H1 (cell line): ENCODE results near the gene COL6A3. TPM values are rescaled to one million over a fixed set of nuclear protein-coding genes. Genes with fewer than 3 reads are reported as not detected.

ENCODE experiments used
- CTCF ChIA-PET: fragments of 300-600 bp; sonication (Branson Sonifier 250); formaldehyde crosslinking; loops from one replicate; lab custom pipeline; 2021; ENCODE audit not compliant: partially characterized antibody; lab: Charles Lee
- POLR2A ChIA-PET: fragments of 300-600 bp; sonication (Branson Sonifier 250); formaldehyde crosslinking; loops from one replicate; lab custom pipeline; 2021; ENCODE audit warnings: inconsistent platforms; ENCODE audit not compliant: partially characterized antibody; lab: Charles Lee
- DNase-seq, 2 experiments: peaks; one replicate each; pipeline versions ENCODE4 v3.0.0 to v3.0.0-alpha.2; 2010 to 2022; ENCODE audit warnings: low spot score in 2 of 2, low read depth in 1 of 2, mixed read lengths in 1 of 2
- FAIRE-seq: peaks from 2 replicates; lab custom pipeline; 2011; peaks lifted over from hg19 to GRCh38; lab: Jason Lieb, UNC
- H2AFZ ChIP-seq: 2 replicates; pipeline ENCODE4 v1.8.1; 2012; ENCODE audit warnings: low read length, inconsistent platforms
- H2AK5ac ChIP-seq: 2 replicates; pipeline ENCODE4 v1.6.1; 2013; ENCODE audit warnings: low read depth, low read length
- H2BK120ac ChIP-seq: replicated peaks from 2 replicates; pipeline ENCODE3; 2013; ENCODE audit warnings: low read depth, low read length, inconsistent platforms
- H2BK12ac ChIP-seq: 2 replicates; pipeline ENCODE4 v1.6.1; 2013; ENCODE audit warnings: low read depth, low read length
- H2BK15ac ChIP-seq: 2 replicates; pipeline ENCODE4 v1.6.1; 2013; ENCODE audit warnings: low read length
- H2BK20ac ChIP-seq: 2 replicates; pipeline ENCODE4 v1.6.1; 2013; ENCODE audit warnings: low read length
- H2BK5ac ChIP-seq: 2 replicates; pipeline ENCODE4 v1.6.1; 2013; ENCODE audit warnings: low read depth, low read length
- H3K14ac ChIP-seq: 2 replicates; pipeline ENCODE4 v1.6.1; 2013; ENCODE audit warnings: inconsistent platforms; ENCODE audit not compliant: insufficient read length
- H3K18ac ChIP-seq: 2 replicates; pipeline ENCODE4 v1.6.1; 2013; ENCODE audit warnings: low read length; ENCODE audit errors: extremely low read depth
- H3K23ac ChIP-seq: 2 replicates; pipeline ENCODE4 v1.6.1; 2013; ENCODE audit warnings: inconsistent platforms; ENCODE audit not compliant: insufficient read length
- H3K23me2 ChIP-seq: 2 replicates; pipeline ENCODE4 v1.6.1; 2013; ENCODE audit warnings: low read depth, low read length
- H3K27ac ChIP-seq: 2 replicates; pipeline ENCODE4 v1.6.1; 2011; ENCODE audit warnings: low read depth, low read length, inconsistent platforms
- H3K27me3 ChIP-seq, 4 experiments: replicated peaks in 1 of 4; 1 replicate in 1 of 4; 2 replicates in 3 of 4; pipeline versions ENCODE4 v1.6.1 to v1.8.1; 2011 to 2013; ENCODE audit warnings: low read length in 3 of 4, mild to moderate bottlenecking in 3 of 4, inconsistent platforms in 2 of 4, mixed read lengths in 2 of 4, moderate library complexity in 1 of 4; ENCODE audit not compliant: control insufficient read depth in 3 of 4, insufficient read depth in 3 of 4; ENCODE audit errors: extremely low read depth in 1 of 4
- H3K36me3 ChIP-seq, 4 experiments: 2 replicates each; pipeline versions ENCODE4 v1.6.1 to v1.8.1; 2011 to 2013; ENCODE audit warnings: mild to moderate bottlenecking in 4 of 4, low read length in 3 of 4, moderate library complexity in 2 of 4, control low read depth in 1 of 4, inconsistent platforms in 1 of 4; ENCODE audit not compliant: insufficient read depth in 4 of 4, control insufficient read depth in 2 of 4
- H3K4ac ChIP-seq: replicated peaks from 2 replicates; pipeline ENCODE3; 2013; ENCODE audit warnings: low read length, low read depth, mixed read lengths, inconsistent platforms; ENCODE audit not compliant: insufficient read length
- H3K4me1 ChIP-seq, 4 experiments: replicated peaks in 1 of 4; 1 replicate in 1 of 4; 2 replicates in 3 of 4; pipeline versions ENCODE4 v1.6.1 to v1.8.1; 2011 to 2013; ENCODE audit warnings: low read length in 3 of 4, inconsistent platforms in 2 of 4, mixed read lengths in 1 of 4; ENCODE audit not compliant: insufficient read depth in 4 of 4, control insufficient read depth in 3 of 4
- H3K4me2 ChIP-seq, 2 experiments: 2 replicates each; pipeline versions ENCODE4 v1.6.1 to v1.8.1; 2011 to 2013; ENCODE audit warnings: low read depth in 2 of 2, low read length in 2 of 2, control low read depth in 1 of 2, inconsistent platforms in 1 of 2, mild to moderate bottlenecking in 1 of 2; ENCODE audit not compliant: insufficient read depth in 1 of 2
- H3K4me3 ChIP-seq, 4 experiments: fragments of 200-600, 300-600 bp in 1 of 4; sonication (generic), shearing (Covaris generic), sonication (Bioruptor Twin) in 1 of 4; 2 replicates each; pipeline versions ENCODE4 v1.5.1 to v1.8.1; 2011 to 2016; ENCODE audit warnings: low read length in 4 of 4, low read depth in 3 of 4, control low read depth in 2 of 4, inconsistent platforms in 2 of 4, mild to moderate bottlenecking in 2 of 4, mixed read lengths in 1 of 4, moderate library complexity in 1 of 4; ENCODE audit not compliant: insufficient read depth in 2 of 4; ENCODE audit errors: extremely low read depth in 1 of 4
- H3K56ac ChIP-seq: replicated peaks from 2 replicates; pipeline ENCODE3; 2013; ENCODE audit warnings: low read depth, mild to moderate bottlenecking, mixed read lengths, low read length, inconsistent platforms; ENCODE audit not compliant: insufficient read length
- H3K79me1 ChIP-seq: 2 replicates; pipeline ENCODE4 v1.6.1; 2013; ENCODE audit warnings: low read depth, low read length, control low read depth
- H3K79me2 ChIP-seq, 2 experiments: 2 replicates each; pipeline versions ENCODE4 v1.6.1 to v1.8.1; 2012 to 2013; ENCODE audit warnings: low read length in 2 of 2, mild to moderate bottlenecking in 2 of 2, inconsistent platforms in 1 of 2; ENCODE audit not compliant: insufficient read depth in 2 of 2, control insufficient read depth in 1 of 2
- H3K9ac ChIP-seq, 4 experiments: replicated peaks in 1 of 4; 1 replicate in 1 of 4; 2 replicates in 3 of 4; pipeline versions ENCODE4 v1.6.1 to v1.8.1; 2011 to 2013; ENCODE audit warnings: low read depth in 3 of 4, low read length in 3 of 4, control low read depth in 2 of 4, mild to moderate bottlenecking in 2 of 4, moderate library complexity in 2 of 4, inconsistent platforms in 1 of 4; ENCODE audit errors: extremely low read depth in 1 of 4
- H3K9me3 ChIP-seq, 2 experiments: 2 replicates each; pipeline versions ENCODE4 v1.6.1 to v1.8.1; 2012 to 2013; ENCODE audit warnings: mild to moderate bottlenecking in 2 of 2, moderate library complexity in 2 of 2, control low read depth in 1 of 2, inconsistent platforms in 1 of 2, low read depth in 1 of 2, low read length in 1 of 2, mixed read lengths in 1 of 2; ENCODE audit not compliant: insufficient read depth in 2 of 2
- H4K20me1 ChIP-seq, 2 experiments: replicated peaks in 1 of 2; 2 replicates each; pipeline versions ENCODE3 to v1.8.1; 2011 to 2013; ENCODE audit warnings: inconsistent platforms in 2 of 2, low read length in 2 of 2, mild to moderate bottlenecking in 1 of 2; ENCODE audit not compliant: insufficient read depth in 2 of 2, control insufficient read depth in 1 of 2
- H4K5ac ChIP-seq: 2 replicates; pipeline ENCODE4 v1.6.1; 2013; ENCODE audit warnings: low read length, low read depth, mixed read lengths, inconsistent platforms; ENCODE audit not compliant: insufficient read length
- H4K8ac ChIP-seq: 2 replicates; pipeline ENCODE4 v1.8.0; 2013; ENCODE audit warnings: mild to moderate bottlenecking, moderate library complexity, low read length, inconsistent platforms; ENCODE audit not compliant: insufficient read depth; ENCODE audit errors: extremely low read depth
- H4K91ac ChIP-seq: replicated peaks from 2 replicates; pipeline ENCODE3; 2013; ENCODE audit warnings: low read length, mixed read lengths, inconsistent platforms; ENCODE audit not compliant: insufficient read length
- ATF3 ChIP-seq: IDR thresholded peaks from 2 replicates; pipeline ENCODE4 v1.6.1; 2011; ENCODE audit warnings: low read depth, mild to moderate bottlenecking, low read length; ENCODE audit not compliant: insufficient read depth
- BACH1 ChIP-seq: IDR thresholded peaks from 2 replicates; pipeline ENCODE4 v1.6.1; 2012; ENCODE audit warnings: low read length, improper control_type of control experiment
- CBX5 ChIP-seq: fragments of 300-800, 300-1000 bp; sonication (generic); IDR thresholded peaks from 2 replicates; pipeline ENCODE4 v1.7.1; 2016; ENCODE audit warnings: antibody characterized with exemption, low read length, low read depth
- HDAC2 ChIP-seq, 2 experiments: fragments of 300-600 bp in 1 of 2; sonication (generic) in 1 of 2; IDR thresholded peaks; 2 replicates each; pipeline ENCODE4 v1.6.1; 2011 to 2012; ENCODE audit warnings: low read depth in 2 of 2, low read length in 2 of 2, mild to moderate bottlenecking in 2 of 2, moderate library complexity in 2 of 2, borderline replicate concordance in 1 of 2, inconsistent platforms in 1 of 2
- JUND ChIP-seq: IDR thresholded peaks from 2 replicates; pipeline ENCODE4 v1.6.1; 2011; ENCODE audit warnings: mild to moderate bottlenecking, improper control_type of control experiment, low read length
- MAX ChIP-seq: IDR thresholded peaks from 2 replicates; pipeline ENCODE4 v1.6.1; 2012; ENCODE audit warnings: inconsistent platforms
- SIRT6 ChIP-seq: IDR thresholded peaks from one replicate; pipeline ENCODE4 v1.7.1; 2012; ENCODE audit warnings: low read length, inconsistent platforms
- TBP ChIP-seq: IDR thresholded peaks from 2 replicates; pipeline ENCODE4 v1.6.1; 2011; ENCODE audit warnings: low read depth, low read length, improper control_type of control experiment
- USF2 ChIP-seq: IDR thresholded peaks from 2 replicates; pipeline ENCODE4 v1.6.1; 2011; ENCODE audit warnings: low read length, improper control_type of control experiment
- WGBS, 2 experiments: shearing (Covaris generic) in 1 of 2; methylation state at CpG; one replicate each; pipeline versions ENCODE4 v1.1.6 to v1.1.7; 2013 to 2015; ENCODE audit warnings: low lambda C conversion rate in 2 of 2, mixed read lengths in 2 of 2, inconsistent platforms in 1 of 2, low coverage in 1 of 2, missing lambda C conversion rate in 1 of 2; ENCODE audit not compliant: insufficient replicate concordance in 2 of 2, insufficient coverage in 1 of 2, insufficient read length in 1 of 2; ENCODE audit errors: extremely low coverage in 1 of 2, missing lambda C conversion rate in 1 of 2; 5-methylcytosine and 5-hydroxymethylcytosine counted together
- polyA plus RNA-seq, 7 experiments: library from polyadenylated mRNA; depleted of rRNA in 3 of 7; stranded (reverse) in 5 of 7; unstranded in 2 of 7; fragments of >200 nt in 5 of 7; fragments of 200-250 nt in 2 of 7; gene quantifications; 1 replicate in 5 of 7; 2 replicates in 1 of 7; 4 replicates in 1 of 7; pipeline versions ENCODE4 v1.2.1 to v1.2.3, GENCODE V29; 2011 to 2013; ENCODE audit warnings: missing spikeins in 2 of 7, mixed read lengths in 2 of 7
- total RNA-seq: library from RNA; stranded (reverse); fragmentation: NEBNext Ultra II Directional; extraction: Animal tissue kit (Norgen Biotek cat#: 25700); gene quantifications from 2 replicates; pipeline ENCODE4 v1.2.1, GENCODE V29; 2021

COL6A3 gene
- total and polyA plus RNA-seq, 2 of the 8 experiments (the other 6 are each of a cell fraction or from before 2014, with no cell fraction given), result 1.2 to 3.4 TPM

- no peak overlapping the region for H3K4me2 ChIP-seq
- H3K23me2 ChIP-seq, result no peaks in the 10 kb centered on the region
- 95% methylated on average over 3 of the region's 3 CpGs; no CpG with 5 or more reads in 1 of the 2 experiments for WGBS, 2 experiments
- no peak overlapping the region for H2AK5ac ChIP-seq
- no peak overlapping the region for H2BK20ac ChIP-seq
- H2AFZ ChIP-seq, result no peak overlapping the region
- POLR2A ChIA-PET, result interaction anchor here (1.0 kb wide), 1 partner anchor 17 kb away, joined by 3 read pairs; no protein-coding TSS in a partner anchor
- H4K5ac ChIP-seq, result no peak overlapping the region
- H2BK120ac ChIP-seq, result no peak overlapping the region
- H3K9ac ChIP-seq, result no peak overlapping the region
- DNase-seq (no peak), FAIRE-seq (no peak)
- no peak overlapping the region for H3K27ac ChIP-seq
- 0 out of 4 replicates have a peak, but pooled peaks cover 0 to 2% of the 10 kb centered on the region in 2 experiments for H3K9me3 ChIP-seq
- no peak overlapping the region for H4K91ac ChIP-seq
- H3K14ac ChIP-seq, result no peak overlapping the region
- no peak for TF ChIP-seq TBP
- TF ChIP-seq SIRT6, result no peak
- no peak for TF ChIP-seq MAX
- no peak for TF ChIP-seq HDAC2 (IDR thresholded peaks at IDR 0.05; ENCODE audit: borderline replicate concordance in 1 of 2, low read depth in 2 of 2, low read length in 2 of 2)
- TF ChIP-seq BACH1, result no peak
- TF ChIP-seq CBX5, result no peak
- no peak for TF ChIP-seq ATF3
- no peak for TF ChIP-seq USF2
- TF ChIP-seq JUND, result no peak
- no peaks in the 10 kb centered on the region; a peak in 1 of 7 replicates for H3K27me3 ChIP-seq
- H3K4me1 ChIP-seq, result peaks cover 0 to 6% (median under 1%) of the 10 kb centered on the region in 4 experiments; a peak in 4 of 7 replicates
- H4K8ac ChIP-seq, result no peak overlapping the region
- no peak overlapping the region for H2BK12ac ChIP-seq
- H3K4me3 ChIP-seq, result no peak overlapping the region
- no peak overlapping the region for H2BK15ac ChIP-seq
- no peak overlapping the region for H3K18ac ChIP-seq
- H4K20me1 ChIP-seq, result no peaks in the 10 kb centered on the region
- no peak overlapping the region for H3K23ac ChIP-seq
- H2BK5ac ChIP-seq, result no peak overlapping the region
- H3K56ac ChIP-seq, result no peak overlapping the region
- H3K79me1 ChIP-seq, result no peaks in the 10 kb centered on the region
- H3K79me2 ChIP-seq, result no peaks in the 10 kb centered on the region
- CTCF ChIA-PET, result interaction anchor here (1.4 to 9.4 kb wide), 10 partner anchors 14 to 297 kb away, joined by 3 to 102 read pairs (median 6); no protein-coding TSS in a partner anchor
- H3K4ac ChIP-seq, result no peak overlapping the region
- H3K36me3 ChIP-seq, result no peaks in the 10 kb centered on the region
Observed at GRCh38 chr2:237418300-237418699, 4.3 kb upstream of the COL6A3 start.
